NCI-H1092 treated with DMSO at 0.1 percent for 48 hours (cell line): Measurements from ENCODE around the gene SEC14L5.
"Not testable (repeated sequence)": the region's sequence is repeated elsewhere in the genome, so short reads cannot be mapped to it uniquely, and the experiment has no call there.

Experiments used
- DNase-seq: peaks from one replicate; lab custom pipeline; 2025; lab: John Stamatoyannopoulos, UW

SEC14L5 gene

GRCh38 chr16:5036228-5037156 is 78.4 kb downstream of the SEC14L5 start:
- no peak for DNase-seq

GRCh38 chr16:5040451-5040850 is 82.3 kb downstream of the SEC14L5 start:
- DNase-seq: no peak

DNA sequence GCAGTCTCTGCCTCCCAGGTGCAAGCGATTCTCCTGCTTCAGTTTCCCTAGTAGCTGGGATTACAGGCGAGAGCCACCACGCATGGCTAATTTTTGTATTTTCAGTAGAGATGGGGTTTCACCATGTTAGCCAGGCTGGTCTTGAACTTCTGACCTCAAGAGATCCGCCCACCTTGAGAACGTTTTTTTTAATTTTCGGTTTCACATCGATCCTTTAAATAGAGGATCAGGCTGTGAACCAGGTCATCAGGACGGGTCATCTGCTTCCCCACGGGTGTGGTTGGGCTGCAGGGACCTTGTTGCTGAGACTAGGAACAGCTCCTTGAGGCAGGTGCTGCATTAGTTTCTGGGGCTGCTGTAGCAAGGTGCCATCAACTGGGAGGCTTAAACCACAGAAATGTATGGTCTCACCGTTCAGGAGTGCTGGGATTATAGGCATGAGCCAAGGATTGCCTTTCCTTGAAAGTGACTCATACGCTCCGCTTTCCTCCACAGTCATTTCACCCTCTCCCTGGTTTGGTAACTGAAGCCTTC is 83.5 kb downstream of the SEC14L5 start:
- DNase-seq: no peak

DNA sequence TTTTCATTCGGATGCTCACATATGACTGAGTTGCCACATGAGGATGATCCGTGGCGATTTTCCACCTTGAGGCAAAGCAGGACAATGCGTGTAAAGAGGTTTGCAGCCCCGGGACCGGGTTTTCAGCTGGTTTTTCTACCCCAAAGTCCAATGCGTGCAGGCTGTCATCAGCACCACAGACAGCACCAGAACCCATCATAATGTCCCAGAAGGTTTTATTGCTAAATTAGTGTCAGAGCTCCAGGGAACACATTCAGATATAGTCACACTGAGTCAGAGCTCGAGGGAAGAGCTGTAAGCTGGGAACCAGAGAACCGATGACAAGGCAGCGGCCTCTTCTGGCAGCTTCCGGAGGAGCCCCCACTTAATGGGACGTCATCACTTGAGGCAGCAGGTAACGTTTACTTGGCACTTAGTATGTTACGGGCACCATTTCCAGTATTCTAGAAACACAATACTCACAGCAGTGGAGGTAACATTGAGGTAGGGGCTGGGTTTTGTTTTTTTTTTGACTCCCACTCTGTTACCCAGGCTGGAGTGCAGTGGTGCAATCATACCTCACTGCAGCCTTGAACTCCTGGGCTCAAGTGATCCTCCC is 84.5 kb downstream of the SEC14L5 start:
- no peak for DNase-seq

GRCh38 chr16:5044011-5044540 is 85.9 kb downstream of the SEC14L5 start:
- no peak for DNase-seq

- not testable (repeated sequence) for DNase-seq
These were observed 86.5 kb downstream of the SEC14L5 start for GRCh38 chr16:5044581-5044980.

DNA sequence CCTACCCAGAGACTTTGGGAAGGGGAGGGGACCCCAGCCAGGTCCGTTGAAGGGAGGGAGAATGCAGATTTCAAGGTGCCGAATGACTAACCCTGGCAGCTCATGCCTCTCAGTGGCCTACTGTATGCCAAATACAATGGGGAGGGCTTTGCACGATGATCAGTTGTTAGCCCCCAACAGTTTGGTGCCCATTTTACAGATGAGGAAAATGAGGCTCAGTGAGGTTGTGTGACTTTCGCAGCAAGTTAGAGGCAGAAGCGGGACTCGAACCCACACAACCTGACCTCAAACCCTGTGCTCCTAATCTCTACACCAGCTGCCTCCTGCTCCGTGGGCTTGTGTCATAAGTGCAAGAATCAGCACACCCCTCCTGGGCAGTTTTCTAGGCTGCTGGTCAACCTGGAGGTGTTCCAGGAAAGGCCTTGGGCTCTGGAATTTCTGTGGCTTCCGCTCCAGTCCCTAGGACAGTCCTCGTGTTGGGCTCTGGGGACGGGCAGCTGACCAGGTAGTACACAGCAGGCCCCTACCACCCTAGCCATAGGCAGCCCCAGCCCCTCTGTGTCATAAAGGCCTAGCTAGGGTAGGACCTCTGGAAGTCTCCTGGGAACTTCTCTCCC is 87.5 kb downstream of the SEC14L5 start:
- no peak for DNase-seq

GRCh38 chr16:5046914-5047313 is 88.8 kb downstream of the SEC14L5 start:
- no peak for DNase-seq

- DNase-seq: no peak
These were observed 97.0 kb downstream of the SEC14L5 start for GRCh38 chr16:5054876-5055865.

DNA sequence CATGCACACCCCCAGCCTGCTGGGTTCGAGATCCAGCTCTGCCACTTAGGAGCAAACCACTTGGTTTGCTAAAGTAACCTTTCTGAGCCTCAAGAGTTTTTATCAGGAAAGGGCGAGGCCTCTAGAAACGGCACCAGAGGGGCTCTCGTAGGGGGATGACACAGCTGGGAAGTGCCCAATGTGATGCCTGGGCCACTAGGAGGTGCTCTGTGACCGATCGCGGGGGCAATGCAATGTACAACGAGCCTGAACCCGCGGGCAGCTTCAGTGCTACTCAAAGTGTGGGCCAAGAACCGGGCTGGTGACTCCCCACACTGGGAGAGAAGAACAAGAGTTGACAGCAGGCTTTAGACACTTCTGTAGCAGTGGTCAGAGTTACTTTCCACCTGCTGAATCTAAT is 98.2 kb downstream of the SEC14L5 start:
- peak; percentile 16 for DNase-seq

DNA sequence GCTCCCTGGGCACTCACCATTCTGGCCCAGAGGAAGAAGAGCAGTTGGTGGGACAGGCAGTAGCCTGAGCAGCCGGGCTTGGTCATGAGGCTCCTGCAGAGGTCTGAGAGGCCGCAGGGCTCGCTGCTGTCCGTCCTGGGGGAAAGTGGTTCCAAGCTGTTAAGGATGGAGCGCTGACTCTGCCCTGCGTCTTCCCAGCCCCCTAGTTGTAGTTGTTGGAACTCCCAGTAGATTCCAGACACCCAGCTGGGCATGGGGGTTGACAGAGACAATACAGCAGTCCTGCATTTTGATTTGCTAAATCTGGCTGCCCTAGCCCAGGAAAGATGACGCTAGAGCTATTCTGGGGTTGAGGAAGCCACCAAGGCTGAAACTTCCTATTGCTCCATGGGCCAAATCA is 100.3 kb downstream of the SEC14L5 start:
- no peak for DNase-seq

DNA sequence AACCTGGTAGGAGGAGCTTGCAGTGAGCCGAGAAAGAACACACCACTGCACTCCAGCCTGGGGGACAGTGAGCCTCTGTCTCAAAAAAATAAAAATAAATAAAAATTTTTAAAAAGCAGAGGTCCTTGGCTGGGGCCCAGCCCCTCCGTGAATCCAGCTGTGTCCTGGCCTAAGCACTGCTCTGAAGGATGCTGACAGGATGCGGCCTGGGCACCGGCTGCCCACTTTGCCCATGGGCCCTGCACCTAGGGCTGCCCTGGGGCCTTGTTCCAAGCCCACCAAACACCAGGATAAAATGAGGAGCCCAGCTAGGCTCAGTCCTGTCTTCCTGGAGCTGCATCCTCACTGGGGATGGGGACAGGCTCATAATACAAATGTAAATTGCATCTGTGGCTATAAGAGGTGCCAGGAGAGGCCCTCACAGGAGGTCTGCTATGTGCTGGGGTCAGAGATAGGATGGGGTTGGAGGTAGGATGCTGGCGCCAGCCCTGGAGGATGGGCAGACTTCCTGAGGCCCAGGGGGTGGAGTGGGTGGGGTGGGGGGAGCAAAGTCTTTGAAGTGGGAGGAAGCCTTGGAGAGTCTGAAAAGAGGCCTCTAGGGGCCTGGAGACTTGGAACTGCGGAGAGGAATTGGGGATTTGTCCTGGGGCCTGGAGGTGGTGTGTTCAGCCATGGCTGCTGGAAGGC is 101.4 kb downstream of the SEC14L5 start:
- DNase-seq: no peak

DNA sequence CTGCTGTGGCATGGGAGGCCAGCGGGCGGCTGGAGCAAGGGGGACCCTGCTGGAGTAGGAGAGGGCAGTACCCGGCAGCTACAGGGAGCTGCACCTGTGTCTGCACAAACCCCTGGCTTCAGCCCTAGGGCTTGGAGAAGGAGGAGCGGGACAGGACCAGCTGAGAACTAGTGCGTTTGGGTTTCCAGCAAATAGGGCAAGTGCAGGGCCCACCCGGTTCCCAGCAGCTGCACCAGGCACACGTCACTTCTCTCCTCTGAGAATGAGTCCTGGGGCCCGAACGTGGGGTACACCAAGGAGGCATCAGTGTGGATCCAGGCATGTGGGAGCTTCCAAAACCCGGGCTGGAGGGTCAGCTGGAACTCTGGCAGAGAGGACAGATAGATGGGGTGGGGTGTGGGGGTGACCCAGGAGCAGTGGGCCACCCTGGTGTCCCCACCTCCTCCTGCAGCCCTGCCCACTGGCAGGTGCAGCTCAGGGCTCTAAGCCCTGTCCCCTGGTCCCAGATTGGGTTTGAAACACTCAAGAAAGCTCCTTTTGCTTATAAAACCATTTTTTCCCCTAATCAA is 102.0 kb downstream of the SEC14L5 start:
- DNase-seq: no peak

GRCh38 chr16:5062051-5062450 is 103.9 kb downstream of the SEC14L5 start:
- no peak for DNase-seq

- DNase-seq: no peak
These were observed 104.9 kb downstream of the SEC14L5 start for GRCh38 chr16:5062790-5063765.

- peak; percentile 21 for DNase-seq
These were observed 106.8 kb downstream of the SEC14L5 start for GRCh38 chr16:5064915-5065314.

DNA sequence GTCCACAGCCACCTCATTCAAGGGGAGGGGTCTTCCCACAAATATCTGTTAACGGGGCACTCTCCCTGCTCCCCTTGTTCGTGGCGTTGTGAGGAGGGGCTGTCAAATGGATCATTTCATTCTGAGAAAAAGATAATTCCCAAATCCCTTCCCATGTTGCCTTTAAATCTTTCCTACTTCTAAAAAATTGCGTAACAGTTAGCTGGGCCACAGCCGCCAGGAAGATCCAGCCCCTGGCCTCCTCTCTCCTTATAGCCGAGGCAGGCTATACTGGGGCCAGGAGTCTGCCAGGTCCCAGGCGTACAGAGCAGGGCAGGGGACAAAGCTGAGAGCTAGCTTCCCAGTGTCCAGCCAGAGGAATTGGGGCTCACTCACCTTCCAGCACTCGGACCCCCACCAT is 107.2 kb downstream of the SEC14L5 start:
- no peak for DNase-seq

DNA sequence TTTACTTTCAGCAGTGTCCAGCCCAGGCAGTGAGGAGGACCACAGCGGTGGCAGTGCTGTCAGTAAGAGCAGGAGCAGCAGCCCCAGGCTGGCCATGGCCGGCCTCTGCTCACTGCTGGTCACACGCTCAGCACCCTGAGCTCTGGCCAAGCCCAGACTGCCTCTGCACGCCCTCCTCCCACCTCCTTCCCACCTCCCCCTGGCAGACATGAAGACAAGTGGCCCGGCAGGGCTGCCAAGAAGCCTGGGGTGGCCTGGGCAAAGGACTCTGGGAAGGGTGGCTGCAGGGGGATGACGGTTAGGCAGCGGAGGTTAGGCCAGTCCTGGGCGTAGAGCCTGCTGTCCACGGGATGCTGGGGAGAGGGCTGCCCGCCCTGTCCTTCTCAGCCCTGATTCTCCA is 107.7 kb downstream of the SEC14L5 start, which contains the start of gene C16orf89:
TSS of gene C16orf89 (minus strand) at position 144 of the 400 bp plus-strand sequence. CDS start at position 96, 48 bp downstream.
- DNase-seq: no peak

GRCh38 chr16:5066511-5066910 is 108.4 kb downstream of the SEC14L5 start:
- DNase-seq: no peak
